HG03439 (cell line): ENCODE data around the gene NSD2.
"Not testable (repeated sequence)": the region's sequence is repeated elsewhere in the genome, so short reads cannot be mapped to it uniquely, and the experiment has no call there.

ENCODE experiments used
- ATAC-seq: cut with Tn5 transposase; IDR thresholded peaks from one replicate; pipeline ENCODE4 v1.9.1; 2021; ENCODE audit warnings: mild to moderate bottlenecking, moderate library complexity; ENCODE audit not compliant: unreplicated experiment

The NSD2 gene

DNA sequence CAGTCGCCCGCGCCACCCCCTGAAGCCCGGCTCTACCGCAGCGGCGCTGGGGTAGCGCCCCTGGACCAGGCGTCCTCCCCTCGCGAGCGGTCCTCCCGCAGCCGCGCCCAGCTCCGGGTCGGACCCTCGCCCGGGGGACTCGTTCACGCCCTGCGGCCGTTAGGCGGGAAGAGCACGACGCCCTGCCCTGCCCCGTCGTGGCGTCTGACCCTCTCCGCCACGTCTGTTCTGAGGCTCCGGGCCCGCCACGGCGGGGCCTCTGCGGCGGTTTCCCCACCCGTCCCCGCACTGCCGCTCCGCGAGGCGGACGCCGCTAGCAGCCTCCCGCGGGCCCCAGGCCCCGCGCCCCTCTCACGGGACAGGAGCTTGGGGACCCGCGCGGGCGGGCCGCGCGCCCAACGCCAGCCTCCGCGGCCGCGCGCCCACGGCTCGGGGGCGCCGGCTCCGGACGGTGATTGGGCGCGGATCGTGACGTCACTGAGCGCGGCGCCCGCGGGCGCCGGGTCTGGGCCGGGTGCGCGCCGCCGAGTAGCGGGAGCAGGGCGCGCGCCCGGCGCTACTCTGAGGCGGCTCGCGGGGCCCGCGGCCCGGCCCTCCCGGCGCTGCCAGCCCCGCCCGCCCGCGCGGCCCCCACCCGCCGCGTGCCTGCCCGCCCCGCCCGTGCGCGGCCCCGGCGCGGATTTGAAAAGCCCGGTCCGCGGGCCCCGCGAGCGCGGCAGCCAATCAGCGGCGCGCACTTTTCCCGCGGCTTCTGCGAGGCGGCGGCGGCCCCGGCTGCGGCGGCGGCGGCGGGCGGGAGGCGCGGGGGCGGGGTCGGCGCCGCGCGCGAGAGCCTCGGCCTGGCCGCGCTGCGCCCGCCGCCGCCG, at the start of gene NSD2:
Gene NSD2 (plus strand): TSS at position 816 of the 866 bp plus-strand sequence. CDS start 29,262 bp downstream, outside the sequence.
- ATAC-seq = peak; percentile 53

DNA sequence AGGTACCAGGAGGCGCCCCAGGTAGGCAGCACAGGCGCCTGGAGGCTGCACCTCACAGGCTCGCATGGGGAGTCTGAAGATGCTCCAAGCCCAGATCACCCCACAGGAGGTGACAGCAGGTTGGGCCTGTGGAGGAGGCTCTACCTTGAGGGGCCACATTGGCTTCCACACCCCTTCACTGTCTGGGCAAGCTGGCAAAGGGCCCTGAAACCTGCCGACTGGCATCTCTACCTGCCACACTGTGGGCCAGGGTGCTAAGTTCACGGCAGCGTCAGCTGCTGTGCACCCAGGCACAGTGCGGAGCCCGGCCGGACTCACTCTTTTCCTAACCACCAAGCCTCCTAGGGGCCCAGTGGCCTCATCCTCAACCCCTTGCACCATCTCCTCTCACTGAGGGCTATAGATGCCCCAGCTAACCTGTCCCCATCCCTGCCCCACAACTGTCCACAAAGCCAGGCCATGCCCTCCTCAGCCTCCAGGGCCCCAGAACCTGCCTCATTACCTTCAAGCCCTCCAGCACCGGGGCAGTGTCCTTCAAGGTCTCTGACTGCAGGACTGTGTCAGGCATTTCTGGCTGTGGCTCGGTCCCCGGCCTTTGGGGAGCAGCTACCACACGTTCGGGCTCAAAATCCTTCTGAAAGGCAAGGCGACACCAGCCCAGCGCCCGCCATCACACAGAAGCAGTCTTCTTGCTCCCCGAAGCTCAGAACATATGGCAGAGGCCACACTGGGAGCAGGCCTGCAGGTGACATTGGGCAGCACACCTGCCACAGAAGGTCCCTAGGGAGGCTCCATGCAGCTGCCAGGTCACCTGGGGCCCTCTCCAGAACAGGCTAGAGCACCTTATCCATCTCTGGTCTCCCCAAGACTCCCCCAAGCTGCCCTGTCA, 49.3 kb upstream of the NSD2 start:
- ATAC-seq = no peak

DNA sequence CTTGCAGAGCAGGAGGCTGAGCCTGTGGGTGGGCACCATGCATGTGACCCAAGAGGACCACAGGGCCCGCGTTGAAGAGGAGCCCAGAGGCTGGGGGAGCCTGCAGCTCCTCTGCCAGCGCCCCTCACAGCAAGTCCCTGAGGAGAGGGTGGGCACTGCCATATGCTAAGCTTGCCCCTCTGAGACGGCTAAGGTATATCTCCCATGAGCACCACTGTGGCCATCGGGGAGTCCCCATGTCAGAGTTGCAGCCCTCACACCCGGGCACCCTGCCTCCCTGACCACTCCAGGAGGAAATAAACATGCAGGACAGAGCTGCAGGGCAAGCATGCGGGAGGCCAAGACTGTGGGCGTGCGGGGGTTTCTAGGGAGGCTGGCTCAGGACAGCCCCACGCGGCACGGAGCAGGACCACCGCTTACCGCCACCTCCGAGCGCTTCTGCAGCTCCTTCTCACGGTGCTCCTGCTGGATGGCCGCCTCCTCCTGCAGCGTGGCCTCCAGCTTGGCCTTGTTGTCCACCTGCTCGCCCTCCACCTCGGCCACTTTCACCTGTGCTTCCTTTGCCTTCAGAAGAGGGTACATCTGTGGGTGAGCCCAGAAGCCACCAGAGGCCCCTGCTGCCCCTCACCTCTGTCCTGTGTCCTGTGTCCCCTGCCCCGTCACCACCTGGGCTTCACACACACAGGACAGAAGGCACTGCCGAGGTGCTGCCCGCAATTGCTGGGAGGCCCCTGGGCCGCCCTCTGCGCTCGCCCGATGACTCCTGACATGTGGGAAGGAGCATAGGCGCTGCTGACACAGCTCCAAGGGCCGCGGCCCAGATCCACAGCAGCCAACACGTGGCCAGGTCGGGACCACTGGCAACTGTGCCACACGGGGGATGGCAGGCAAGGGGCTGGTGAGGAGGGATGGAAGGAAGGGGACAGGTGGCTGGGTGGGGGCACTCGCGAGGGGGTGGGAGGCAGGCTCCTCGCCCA, 48.3 kb upstream of the NSD2 start:
- no peak for ATAC-seq

DNA sequence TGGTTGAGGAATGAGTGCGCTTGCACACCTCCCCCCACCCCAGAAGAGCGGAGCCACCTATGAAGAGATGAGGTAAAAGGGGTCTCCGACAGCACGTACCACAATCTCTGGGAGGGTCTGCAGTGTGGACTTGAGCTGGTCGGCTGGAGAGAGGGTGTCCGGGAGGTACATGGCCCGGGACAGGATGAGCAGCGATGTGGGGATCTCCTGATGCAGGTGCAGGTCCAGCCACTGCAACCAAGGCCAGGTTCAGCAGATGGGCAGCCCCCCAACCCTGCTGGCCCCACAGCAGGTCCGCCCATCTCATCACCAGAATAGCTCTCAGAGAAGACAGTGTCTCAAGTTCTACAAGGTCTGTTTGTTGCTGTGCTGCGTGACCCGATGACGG, 47.7 kb upstream of the NSD2 start:
- ATAC-seq = no peak

DNA sequence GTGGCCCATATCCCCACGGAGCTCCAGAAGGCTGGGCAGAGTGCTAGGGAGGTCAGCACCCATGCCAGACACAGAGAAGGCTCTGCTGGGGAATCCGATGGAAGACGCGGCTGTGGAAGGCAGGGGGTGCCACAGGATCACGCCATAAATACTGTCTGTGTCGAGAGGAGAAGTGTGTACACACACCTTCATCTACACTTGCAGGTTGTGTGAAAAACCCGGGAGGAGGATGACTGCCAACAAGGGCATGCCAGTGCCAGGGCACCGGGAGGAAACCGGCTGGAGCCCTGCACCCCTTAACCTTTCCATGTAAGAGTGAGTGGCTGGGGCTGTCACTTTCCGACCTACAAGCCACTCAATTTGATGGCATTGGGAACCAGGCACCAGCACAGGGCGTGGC, 46.4 kb upstream of the NSD2 start:
- ATAC-seq = no peak

DNA sequence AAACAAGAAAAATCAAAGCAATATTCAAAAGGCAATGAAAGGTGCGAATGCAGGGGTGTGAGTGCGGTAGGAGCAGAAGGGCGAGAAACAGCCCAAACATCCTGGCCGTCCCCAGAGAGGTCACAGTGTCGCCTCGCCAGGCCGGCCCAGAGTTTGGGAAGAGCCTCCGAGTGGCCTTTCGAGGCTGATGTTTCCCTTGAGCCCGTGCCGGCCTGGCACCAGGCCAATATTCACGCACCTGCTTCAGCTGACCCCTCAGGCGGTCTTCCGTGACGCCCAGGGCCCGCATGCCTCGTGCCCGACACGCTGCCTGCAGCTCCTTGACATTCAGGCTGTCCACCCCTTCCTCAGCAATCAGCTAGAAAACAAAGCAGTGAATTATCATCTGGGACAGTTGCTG, 45.9 kb upstream of the NSD2 start:
- no peak for ATAC-seq

DNA sequence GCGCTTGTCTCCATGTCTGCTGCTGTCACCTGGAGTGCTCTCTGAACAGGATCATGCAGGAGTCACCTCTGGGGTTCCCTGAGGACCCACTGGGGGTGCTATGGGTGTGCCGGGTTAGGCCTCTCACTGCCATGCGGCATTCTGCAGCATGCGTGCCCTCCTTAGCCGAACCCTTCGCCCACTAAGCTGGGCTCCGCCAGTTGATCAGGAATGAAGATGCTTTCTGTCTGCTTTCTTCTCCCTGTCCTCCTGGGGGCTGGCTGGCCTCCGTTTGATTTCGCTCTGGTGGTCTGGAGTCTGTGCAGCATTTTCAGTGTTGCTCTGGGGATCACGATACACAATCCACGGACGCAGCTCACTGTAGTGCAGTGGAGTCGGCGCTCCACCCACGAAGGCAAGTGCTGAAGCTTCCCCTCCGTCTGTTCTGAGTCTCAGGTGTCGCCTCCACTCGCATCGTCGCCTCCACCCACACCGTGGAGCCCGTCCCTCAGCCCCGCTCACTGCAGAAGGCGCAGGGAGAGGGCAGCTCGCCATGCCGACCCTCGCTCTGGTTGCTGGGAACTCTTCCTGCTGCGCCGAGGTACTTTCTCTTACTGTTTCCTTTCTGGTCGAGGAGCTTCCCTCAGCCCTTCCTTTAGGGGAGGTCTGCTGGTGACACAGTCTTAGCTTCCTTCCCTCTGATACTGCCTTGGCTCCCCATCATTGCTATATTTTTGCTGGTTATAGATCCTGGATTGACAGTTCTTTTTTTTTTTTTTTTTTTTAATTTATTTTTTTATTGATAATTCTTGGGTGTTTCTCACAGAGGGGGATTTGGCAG, 44.5 kb upstream of the NSD2 start:
- ATAC-seq = no peak

DNA sequence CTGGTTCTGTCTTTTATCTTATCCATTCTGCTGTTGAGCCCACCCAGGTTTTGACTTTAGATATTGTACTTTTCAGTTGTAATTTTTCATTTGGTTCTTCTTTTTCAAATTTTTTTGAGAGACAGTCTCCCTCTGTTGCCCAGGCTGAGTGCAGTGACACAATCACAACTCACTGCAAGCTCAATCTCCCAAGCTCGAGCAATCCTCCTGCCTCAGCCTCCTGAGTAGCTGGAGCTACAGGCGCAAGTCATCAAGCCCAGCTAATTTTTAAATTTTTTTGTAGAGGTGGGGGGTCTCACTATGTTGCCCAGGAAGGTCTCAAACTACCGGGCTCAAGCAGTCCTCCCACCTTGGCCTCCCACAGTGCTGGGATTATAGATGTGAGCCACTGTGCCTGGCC, 41.0 kb upstream of the NSD2 start:
- no peak for ATAC-seq

DNA sequence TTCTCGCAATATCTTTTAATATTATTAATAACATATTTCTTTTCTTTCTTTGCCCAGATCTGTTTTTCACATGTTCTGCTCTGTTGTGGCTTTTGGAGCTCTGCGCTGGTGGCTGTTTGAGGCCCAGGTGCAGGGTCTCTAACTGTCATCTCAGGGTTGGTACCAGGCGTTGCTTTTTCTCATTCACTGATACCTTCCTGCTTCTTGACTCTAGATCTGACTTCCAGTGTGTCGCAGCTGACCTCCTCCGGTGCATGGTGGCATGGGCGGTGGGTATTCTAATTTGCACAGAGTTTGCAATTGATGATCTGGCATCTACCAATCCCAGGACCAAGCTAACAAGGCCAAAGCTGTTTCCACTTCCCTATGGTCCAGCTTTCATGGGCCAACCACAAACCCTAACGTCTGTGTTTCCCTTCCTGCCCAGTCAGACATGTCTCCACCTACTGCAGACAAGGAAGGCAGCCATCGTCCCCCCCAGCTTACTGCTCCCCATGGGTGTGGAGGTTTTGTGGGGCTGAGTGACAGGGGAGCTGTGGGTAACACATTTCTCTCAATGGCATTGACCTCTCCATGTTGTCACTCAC, 40.5 kb upstream of the NSD2 start:
- ATAC-seq = no peak

DNA sequence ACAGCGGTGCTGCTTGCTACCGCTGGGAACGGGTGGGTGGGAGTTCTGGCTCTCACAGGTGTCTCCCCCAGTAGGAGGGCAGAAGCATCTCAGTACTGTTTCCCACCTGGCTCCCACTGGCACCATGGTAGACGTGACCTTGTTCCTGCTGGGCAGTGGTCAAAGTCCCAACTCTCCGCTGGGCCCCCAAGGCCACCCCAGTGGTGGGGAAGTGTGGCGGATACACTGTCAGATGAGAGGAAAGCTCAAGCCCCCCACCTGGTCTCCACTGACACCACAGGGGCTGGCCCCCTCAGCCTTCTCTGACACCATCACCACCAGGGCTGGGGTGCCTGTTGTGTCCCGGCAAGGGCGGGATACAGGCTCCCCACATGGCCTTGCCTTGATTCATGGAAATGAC, 39.9 kb upstream of the NSD2 start:
- no peak for ATAC-seq

DNA sequence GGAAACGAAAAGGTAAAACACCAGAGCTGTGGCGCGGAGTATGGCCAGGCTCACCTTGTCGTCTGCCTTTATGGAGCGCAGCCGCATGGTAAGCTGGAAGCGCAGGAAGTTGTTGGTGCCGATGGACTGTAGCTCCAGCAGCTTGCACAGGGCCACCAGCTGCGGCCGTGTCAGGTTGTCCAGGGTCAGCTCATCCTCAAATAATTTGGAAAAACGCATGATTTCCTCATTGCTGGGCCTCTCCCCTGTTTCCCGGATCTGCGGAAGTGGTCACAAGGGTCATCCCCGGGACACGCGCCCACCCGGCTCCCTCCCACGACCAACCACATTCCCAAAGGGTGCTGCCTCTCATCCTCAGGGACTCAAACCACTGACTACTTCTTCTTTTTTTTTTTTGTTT, 38.5 kb upstream of the NSD2 start:
- no peak for ATAC-seq

DNA sequence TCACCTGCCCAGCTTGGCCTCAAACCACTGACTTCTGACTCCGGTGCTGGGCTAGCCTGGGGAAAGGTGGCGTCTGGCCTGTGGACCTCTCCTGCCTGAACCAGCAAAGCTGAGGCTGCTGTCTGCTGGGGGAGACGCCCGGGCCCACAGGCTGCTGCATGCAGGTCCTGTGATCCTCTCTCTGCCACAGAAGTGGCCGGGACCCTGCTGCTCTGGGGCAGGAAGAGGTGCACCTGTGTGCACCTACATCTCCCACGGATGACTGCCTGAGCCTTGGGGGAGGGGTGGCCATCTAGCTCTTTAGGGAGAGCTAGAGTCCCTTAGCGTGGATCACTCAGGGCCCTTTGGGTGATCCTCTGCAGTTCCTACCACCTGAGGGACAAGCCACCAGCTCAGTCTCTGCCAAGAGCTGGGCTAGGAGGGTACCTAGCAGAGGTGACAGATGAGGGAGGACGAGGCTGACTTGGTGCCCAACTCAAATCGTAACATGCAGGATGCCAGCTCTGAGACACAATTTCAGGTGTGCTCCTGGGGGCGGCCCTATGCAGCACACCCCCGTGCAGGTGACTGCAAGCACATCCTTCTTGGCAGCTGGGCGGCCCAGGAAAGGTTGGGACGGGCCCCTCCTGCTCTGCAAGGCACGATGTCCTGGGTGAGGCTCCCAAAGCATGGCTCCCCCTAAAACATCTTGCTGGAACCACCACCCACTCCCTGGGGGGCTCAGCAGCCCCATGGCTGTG, 37.7 kb upstream of the NSD2 start:
- ATAC-seq = no peak

DNA sequence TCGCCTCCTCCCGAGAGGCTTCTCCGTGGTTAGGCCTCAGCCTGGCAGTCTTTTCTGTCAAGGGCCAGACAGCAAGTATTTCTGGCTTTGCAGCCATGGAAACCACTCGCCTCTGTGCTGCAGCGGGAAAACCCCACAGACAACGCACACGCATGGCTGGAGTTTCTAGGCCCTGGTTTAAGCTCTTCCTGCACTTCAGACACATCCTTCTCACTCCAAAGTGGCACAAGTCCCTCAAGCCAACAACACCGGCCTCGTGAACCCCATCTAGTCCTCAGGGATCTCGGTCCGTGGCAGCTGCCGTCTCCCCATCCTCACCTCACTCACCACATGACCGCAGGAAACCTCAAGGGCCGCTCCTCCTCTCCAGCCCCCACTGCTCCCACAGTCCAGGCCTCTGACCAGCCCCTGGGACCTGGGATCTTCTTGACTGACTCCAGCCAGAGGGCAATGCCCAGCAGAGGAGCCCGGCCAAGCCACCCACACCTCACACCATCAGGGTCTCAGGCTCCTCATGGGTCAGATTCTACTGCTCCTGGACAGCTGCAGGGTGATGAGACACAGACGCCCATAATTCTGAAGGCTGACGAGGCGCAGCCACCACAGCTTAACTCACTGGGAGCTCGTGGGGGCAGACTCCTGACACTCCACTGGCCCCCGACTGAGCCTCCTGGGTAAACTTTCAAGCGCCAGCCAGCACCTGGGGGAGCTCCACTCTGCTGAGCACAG, 37.0 kb upstream of the NSD2 start:
- no peak for ATAC-seq

DNA sequence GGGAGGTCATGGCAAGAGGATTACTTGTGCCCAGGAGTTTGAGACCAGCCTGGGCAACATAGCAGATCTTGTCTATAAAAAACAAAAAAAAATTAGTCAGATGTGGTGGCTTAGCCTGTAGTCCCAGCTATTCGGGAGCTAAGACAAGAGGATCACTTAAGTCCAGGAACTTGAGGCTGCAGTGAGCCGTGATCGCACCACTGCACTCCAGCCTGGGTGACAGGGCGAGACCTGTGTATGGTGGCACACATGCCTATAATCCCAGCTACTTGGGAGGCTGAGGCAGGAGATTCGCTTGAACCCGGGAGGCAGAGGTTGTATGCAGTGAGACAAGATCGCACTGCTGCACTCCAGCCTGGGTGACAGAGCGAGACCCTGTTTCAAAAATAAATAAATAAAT, 35.4 kb upstream of the NSD2 start:
- ATAC-seq = not testable (repeated sequence)

DNA sequence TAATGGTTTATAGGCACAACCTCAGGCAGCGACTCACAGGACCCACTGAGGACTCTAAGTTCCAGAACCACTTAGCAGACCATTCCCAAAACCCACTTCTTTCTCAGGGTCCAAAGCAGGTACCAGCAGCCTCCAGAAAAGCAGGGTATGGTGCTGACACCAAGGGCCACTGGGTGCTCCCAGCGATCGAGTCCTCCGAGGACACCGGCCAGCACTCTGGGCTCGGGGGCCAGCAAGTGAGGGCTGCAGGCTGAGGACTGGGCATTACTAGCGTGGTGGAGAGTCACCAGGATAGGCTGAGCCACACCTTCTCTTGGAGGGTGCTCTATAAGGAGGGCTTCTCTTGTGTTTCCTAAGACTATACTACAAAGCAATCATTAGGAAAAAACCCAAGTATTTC, 34.5 kb upstream of the NSD2 start:
- no peak for ATAC-seq

DNA sequence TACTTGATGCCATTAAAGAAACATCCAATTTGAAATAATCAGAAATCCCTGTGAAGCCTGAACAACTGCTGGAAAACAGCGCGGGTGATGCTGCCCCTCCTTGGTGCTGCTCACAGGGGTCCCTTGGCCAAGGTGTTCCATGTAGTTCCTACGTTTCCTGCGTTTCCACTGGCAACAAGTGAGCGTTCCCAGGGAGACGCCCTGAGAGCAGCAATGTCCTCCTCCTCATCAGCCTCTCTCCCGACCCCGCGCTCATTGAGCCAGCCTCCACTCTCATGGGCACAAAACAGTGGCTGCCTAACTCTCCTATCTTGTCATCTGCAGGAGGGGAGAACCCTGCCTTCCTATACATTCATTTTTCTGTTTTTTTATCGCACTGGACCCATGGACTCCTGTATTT, 34.1 kb upstream of the NSD2 start:
- no peak for ATAC-seq

DNA sequence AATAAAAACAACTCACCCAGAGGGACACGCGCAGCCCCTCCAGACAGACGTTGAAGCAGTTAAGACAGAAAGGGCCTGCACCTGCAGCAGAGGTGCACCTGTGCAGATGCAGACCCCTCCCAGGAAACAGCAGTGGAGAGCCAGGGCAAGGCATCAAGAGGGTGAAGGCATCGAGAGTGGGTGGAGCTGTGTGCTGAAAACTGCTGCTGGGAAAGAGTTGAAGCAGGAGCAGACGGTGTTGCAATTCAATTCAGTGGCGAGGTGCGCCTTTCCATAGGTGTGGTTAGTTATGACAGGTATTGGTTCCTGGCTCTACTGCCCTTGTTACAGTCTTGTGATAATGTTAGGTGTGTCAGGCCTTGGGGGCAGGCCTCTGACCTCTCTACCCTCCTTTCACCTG, 31.9 kb upstream of the NSD2 start:
- ATAC-seq = no peak

DNA sequence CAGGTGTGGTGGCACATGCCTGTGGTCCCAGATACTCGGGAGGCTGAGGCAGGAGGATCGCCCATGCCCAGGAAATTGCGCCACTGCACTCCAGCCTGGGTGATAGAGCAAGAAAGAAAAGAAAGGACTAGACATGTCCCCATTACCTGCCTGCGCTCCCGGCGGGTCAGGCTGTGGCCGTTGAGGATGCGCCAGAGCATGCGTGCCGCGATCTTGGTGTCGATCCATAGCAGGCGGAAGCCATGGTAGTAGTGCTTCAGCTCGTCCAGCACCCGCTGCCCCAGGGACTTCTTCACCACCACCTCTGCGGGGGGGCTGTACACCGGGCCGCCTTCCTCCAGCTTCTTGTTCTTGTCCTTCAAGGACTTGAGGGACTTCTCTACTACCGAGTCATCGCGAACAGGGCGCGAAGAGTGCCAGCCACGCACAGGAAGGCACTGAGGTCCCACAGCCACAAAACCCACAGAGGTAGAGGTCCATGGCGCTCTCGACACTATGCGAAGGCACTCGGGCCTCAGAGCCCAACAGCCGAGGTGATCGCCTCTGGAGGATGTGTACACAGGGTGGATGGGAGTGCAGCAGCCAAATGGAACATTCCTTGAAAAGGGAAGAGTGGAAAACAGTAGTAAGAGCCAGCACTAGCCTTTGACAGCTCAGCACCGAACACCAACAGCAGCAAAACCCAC, 29.8 kb upstream of the NSD2 start:
- no peak for ATAC-seq
